Renal pelvis (tissue), 4 donors: Measurements from ENCODE around the gene HOXD8. TPM values are rescaled to one million over a fixed set of nuclear protein-coding genes. Genes with fewer than 3 reads are reported as not detected.

Source experiments
- DNase-seq: peaks from one replicate; pipeline ENCODE4 v3.0.0-alpha.2; 2013
- polyA plus RNA-seq, 3 donors: library from polyadenylated mRNA; unstranded; fragments of 120-200 nt; gene quantifications; one replicate each; pipeline ENCODE4 v1.2.1, GENCODE V29; 2013; ENCODE audit not compliant: insufficient read length in 3 of 3

The HOXD8 gene
- polyA plus RNA-seq, 3 donors: 171 to 182 (median 181) TPM

DNA sequence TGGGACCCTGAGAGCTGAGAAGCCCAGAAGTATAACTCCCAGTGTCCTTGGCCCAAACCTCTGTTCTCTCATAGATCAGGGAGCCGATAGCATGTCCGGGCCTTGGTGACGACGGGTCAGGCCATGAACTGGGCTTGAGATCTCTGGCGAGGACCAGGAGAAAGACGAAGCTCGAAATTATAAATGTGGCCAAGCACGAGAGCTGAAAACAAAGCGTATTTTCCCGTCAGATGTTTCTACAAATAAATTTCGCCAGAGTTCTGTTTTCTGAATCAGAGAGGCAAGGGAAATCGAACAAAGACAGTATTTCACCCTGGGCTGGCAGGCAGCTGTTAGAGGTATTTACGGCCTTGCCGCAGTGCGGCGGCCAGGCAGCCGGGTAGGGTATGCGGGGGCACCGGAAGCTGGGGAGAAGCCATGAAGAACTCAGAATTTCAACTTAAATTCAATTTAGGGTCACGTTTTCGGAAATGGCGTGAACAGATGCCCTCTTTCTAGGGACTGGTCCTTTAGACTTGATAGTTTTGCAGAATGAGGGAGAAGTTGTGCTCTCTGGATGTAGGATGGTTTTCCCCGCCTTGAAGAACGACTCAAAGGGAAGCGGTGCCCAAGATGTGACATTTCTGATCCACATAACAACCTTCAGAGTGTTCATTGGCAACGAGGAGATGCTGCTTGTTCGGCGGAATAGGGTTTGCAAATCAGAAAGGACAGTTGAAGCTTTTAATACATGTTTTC lies 9.6 kb downstream of the HOXD8 start:
- DNase-seq: no peak

DNA sequence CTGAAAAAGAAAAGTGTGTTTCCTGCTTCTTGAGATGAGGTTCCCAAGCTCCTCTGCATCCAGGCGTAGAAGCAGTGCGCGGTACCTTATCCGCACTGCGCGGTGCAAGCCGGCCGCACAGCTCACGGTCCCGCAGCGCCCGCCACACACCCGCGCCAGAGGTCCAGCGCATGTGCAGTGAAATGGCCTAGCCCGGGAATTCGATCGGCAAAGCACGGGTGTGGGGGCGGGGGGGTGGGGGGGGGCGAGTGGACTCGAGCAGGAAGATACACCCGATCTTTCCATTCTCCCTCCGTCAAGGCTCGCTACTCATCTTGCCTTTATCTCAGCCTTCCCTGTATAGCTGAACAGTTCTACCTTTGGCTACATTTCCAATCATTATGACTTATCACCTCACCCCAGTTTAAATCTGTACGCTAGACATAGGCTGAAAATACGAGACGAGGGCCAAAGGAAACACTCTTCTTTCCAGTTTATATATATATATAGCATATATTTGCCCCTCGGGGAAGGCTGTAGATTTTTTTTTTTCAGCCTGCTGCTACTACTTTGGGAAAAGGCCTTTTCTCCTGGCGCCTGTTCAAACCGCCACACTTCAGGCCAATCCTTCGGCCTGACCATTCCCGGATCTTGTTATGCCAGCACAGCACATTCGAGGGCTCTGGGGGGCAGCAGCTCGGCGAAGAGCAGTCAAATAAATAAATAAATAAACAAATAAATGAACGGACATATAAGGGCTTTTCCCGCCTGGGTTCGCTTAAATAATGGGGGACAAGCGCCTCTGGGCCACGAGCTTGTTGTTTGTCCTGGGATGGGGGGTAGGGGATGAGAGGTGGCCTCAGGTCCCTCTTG lies 10.4 kb downstream of the HOXD8 start:
- DNase-seq: no peak

DNA sequence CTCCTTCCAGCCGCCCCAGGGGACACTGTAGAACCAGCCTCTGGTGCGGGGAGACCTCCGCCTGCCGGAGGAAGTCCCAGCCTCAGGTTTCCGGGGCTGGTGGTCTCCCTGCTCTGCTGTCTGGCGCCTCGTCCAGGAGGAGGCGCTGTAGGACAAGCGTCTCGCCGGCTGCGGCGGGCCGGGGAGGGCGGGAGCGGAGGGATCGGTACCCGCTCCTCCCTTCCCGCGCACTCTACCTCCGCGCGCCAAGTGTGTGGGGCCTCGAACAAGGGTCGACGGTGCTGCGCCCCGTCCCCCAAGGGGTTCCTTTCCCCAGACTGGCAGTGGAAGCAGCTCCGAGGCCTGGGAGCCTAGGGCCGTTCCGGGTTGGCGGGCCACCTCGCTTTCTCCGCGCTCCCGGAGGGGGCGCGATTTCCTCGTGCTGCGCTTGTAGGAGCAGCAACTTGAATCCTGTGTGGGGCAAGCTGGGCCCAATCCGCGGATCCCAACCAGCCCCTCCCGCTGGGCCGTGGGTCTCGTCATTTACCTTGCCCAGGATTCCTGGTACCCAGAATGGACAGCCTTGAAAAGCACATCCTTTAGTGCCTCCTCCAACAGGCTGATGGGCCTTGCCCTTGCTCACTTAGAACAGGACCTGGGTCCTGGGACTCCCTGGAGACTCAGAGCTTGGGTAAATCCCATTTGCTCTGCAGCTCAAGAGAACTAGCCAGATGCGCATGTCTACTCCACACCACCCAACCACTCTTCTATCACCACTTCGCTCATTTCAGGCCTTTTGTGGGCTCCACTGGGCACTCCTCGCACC lies 11.2 kb downstream of the HOXD8 start:
- DNase-seq: peak; percentile 91

DNA sequence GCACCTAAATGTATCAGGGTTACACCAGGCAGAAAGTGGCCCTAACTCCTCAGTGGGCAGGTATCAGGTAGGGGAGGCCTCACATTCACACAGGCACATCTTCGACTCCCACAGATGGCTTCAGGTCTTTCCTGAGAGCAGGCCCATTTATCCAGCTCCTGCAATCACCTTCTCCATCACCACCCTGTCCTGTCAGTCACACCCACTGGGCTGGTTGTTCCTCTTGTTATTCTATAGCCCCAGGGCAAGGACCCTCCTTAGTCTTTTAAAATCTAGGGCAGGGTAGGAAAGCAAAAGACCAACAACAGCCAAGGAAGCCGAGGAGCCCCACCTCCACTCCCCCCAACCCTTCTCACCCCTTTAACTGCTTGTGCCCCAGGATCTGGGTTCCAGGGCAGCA lies 12.8 kb downstream of the HOXD8 start:
- DNase-seq: no peak

DNA sequence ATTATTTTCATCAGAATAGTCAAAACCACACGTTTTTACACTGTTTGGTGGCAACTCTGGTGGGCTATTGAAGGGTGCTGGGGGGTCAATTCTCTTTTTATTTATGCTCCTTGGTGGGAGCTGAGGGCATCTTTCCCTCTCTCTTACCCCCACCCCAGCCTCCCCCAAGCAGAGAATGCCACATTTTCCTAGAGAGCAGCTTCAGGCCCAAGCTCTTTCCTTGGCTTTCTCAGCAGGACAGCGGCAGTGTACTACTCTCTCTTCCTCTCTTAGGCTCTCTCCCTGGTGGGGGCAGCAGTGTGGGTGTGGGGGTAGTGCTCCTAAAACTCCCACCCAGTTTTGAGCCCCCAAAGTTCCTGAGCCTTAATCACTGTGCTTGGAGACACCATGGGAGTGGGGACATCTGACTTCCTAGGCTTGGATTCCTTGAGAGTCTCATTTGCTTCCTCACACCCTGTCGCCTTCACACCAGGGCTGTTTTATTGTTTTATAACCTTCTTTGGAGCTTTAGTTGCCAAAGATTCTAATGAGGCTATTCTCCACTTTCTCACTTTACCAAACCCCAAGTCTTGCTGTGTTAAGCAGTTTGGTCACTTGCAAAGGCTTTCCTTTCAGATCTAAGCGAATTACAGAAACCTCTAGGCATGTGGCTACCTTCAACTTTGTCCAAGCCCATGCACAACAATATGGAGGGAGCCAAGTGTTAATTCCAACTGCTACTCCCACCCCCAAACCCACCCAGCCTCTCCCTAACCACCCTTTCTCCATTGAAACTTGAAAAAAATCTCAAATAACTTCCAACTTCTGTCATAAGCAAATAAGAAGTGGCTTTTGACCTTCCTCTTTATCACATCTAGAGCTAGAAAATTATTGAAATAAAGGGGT lies 15.8 kb downstream of the HOXD8 start:
- DNase-seq: no peak

DNA sequence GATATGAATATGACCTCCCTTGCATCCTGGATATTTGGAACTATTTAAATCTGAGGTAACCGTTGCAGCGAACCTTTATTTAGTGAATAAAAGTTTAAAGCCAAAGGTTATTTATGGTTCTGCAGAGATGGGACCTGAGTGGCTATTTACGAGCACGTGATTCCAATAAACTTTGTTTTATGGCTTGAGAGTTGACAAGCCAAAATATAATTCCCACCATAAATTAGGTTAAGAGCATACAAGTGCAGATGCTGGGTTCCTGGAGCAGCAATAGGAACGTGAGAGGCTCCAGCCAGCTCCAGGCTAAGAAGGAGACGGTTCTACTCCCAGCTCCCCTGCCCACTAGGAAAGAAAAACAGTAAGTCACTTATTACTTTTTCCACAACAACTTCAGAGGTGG lies 16.6 kb downstream of the HOXD8 start:
- DNase-seq: peak; percentile 86

DNA sequence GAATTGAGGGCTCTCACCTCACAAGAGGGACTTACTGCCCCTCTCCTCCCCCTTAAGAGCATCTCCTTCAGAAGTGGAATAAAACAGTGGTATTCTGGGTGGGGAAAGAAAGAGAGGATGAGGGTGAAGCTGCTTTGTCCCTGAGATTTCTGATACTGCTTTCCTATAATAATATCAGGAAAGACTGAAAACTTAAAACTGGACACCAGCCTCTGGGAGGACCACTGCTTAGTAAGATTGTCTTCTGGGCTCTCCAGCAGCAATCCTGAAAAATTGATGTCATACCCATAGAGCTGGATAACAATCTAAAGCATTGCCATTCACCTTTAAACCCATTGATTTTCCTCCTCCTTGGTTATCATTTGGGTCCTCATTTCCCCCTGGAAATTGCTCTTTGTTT lies 17.1 kb downstream of the HOXD8 start:
- no peak for DNase-seq

DNA sequence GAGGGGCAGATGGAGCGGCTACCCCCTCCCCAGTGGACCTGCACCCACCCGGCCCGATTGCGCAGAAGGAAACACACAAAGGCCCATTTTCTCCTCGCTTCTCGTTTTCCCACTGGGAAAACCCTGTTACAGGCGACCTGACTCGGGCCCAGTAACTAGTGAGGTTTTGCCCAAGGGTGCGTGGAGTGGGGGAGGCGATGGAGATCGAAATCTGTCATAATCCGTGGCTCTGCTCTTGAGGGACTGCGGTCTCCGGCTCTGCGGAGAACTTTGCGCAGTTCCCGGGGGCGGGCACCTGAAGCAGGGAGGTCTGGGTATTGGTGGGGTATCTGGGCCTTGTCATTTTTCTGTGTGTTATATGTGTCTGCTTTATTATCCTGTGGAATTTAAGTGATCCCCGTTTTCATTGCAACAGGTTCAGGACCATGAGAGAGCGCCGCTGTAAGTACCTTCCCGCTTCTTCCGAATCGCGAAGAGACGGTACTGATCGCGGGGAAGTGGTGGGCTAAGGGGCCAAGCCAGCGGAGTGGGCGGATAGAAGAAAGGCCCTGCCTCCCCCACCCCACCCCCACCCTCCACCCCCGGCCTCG lies 17.8 kb downstream of the HOXD8 start:
- no peak for DNase-seq

DNA sequence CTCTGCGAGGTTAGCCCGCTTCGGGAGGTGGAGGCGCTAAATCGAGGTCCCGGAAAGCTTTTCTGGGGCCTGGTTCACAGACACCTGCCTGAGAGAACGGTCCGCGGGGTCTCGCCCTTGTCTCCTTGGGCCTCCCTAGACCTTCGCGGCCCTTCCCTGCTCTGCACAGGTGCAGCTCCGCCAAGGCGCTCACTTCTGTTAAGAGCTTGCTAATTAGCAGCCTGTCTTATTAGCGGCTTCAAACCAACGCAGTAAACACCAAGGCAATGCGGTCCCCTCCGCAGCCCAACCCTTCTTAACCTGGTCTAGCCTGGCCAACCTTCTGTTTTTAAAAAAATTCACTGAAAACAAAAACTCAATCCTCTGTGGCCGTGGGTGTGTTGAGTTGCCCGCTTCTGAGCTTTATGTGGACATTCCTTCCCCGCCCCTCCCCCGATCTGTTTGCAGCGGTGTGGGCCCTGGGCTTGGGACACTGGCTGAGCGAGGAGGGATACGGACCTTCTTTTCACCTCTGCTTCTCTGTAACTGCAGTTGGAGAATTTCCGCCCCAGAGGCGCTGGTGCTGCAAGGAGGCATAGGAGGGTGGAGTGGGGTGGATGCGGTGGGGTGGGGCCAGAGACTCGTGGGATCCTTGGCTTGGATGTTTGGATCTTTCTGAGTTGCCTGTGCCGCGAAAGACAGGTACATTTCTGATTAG lies 18.4 kb downstream of the HOXD8 start:
- DNase-seq: no peak

DNA sequence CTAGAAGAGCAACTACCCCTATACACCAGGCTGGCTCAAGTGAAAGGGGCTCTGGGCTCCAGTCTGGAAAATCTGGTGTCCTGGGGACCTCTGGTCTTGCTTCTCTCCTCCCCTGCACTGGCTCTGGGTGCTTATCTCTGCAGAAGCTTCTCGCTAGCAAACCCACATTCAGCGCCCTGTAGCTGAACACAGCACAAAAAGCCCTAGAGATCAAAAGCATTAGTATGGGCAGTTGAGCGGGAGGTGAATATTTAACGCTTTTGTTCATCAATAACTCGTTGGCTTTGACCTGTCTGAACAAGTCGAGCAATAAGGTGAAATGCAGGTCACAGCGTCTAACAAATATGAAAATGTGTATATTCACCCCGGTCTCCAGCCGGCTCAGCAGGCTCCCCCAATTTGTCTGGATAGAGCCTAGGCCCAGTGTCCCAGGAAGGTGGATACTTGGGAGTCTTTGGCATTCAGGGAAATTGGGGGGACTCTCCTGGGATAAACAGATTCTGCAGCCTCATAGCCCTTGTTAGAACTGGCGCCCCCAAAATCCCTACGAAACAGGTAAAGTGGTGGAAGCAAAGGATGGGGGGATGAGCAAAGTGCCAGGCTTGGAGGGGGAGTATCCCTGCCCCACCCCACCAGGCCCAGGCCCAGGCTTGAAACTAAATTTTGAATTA lies 19.4 kb downstream of the HOXD8 start:
- no peak for DNase-seq

DNA sequence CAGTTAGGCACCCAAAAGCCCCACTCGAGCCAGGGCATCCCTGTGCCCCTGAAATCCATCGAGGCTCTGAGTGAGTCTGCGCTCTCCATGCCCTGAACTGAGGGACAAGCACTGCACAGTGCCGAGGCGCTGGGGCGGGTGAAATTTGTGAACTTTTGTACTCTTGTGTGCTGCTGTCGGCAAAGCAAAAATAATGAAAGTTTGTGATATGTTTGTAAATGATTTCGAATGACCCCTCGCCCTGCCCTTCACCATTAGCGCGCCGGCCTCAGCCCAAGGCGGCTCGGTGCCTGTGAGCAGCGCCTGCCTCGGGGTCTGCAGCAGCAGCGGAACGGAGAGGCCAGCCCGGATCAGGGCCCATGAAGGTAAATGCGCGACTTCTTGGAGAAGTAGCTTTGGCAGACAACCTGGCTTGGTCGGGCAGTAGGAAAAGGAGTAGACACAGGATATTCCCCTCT lies 20.0 kb downstream of the HOXD8 start:
- no peak for DNase-seq

DNA sequence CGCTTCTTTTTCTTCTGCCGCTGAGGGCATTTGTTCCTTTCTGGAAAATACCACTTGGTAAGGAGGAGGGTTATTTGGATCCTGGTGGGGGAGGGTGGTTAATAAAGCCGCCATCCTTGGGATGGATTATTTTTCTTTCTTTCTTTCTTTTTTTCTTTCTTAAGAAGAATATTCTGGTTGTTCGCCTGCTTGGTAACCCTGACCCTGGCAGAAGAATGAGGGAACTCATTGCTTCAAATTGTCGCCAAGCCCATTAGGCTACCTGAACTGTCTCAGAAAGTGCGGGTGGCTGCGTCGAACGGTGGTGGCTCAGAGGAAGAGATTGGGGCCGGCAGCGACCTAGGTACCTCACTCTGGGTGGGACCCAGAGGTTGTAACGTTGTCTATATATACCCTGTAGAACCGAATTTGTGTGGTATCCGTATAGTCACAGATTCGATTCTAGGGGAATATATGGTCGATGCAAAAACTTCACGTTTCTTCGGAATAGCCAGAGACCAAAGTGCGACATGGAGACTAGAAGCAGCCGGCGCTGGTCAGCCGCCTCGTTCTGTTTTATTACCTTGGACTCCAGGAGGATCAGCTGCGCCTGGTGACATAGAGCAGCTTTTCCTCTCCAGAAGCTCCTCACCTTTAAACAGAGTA lies 20.6 kb downstream of the HOXD8 start:
- DNase-seq: no peak

DNA sequence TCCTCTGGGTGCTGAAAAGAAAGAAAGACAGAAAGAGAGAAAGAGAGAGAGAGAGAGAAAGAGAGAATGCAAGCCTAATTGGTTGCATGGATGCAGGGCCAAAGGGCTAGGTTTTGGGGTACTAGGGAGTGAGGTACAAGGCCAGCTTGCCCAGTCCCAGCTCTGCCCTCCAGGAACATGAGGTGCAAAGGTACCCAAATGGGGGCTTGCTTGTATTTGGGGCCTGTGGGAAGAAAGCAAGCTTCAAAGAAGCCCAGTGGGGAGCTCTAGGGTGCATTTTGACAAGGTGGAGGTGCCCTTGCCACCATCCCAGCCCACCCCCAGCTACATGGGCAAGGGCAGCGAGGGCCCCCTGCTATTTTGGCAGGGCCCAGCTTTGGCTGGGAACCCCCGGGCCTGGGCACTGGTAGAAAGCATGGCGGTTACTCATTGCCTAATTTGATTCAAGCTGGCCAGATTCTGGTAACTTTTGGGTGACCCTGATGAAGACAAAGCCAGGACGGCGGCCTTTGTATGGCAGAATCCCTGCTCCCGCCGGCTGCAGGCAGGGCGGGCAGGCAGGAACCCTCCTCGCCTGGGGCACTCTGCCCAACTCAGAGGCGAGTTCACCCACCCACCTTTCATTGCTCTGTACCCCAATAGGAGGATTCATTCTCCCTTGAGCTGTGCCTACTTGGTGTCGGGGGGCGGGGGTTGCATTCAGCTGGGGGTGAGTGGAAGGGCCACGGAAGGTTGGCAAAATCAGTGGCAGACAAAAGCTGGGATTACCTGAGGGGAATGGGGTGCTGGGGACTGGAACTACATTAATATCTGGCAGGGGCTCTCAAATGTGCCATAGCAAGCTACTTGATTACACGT lies 21.3 kb downstream of the HOXD8 start:
- no peak for DNase-seq

DNA sequence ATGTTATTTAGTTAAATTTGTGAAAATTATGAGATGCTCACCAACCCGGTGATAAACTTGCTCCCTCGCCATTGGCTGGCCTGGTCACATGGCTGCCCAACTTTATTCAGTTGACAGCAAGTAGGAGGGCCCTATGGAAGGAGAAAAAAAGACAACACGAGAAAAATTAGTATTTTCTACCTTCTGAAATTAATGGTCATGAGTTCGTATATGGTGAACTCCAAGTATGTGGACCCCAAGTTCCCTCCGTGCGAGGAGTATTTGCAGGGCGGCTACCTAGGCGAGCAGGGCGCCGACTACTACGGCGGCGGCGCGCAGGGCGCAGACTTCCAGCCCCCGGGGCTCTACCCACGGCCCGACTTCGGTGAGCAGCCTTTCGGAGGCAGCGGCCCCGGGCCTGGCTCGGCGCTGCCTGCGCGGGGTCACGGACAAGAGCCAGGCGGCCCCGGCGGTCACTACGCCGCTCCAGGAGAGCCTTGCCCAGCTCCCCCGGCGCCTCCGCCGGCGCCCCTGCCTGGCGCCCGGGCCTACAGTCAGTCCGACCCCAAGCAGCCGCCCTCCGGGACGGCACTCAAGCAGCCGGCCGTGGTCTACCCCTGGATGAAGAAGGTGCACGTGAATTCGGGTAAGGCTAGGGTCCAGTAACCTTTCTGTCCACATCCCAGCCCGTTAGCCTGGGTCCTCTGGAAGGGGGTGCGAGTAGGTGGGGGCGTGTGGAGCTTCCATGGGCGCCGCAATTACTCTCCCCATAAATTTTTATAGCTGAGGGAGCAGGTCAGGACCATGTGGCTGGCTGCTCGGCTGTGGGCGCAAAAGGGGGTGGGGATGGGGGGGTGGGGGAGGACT lies 22.2 kb downstream of the HOXD8 start, which contains the start of gene HOXD4:
TSS of gene HOXD4 (plus strand) at position 109 of the 846 bp plus-strand sequence. CDS start at position 193, 84 bp downstream.
- no peak for DNase-seq

DNA sequence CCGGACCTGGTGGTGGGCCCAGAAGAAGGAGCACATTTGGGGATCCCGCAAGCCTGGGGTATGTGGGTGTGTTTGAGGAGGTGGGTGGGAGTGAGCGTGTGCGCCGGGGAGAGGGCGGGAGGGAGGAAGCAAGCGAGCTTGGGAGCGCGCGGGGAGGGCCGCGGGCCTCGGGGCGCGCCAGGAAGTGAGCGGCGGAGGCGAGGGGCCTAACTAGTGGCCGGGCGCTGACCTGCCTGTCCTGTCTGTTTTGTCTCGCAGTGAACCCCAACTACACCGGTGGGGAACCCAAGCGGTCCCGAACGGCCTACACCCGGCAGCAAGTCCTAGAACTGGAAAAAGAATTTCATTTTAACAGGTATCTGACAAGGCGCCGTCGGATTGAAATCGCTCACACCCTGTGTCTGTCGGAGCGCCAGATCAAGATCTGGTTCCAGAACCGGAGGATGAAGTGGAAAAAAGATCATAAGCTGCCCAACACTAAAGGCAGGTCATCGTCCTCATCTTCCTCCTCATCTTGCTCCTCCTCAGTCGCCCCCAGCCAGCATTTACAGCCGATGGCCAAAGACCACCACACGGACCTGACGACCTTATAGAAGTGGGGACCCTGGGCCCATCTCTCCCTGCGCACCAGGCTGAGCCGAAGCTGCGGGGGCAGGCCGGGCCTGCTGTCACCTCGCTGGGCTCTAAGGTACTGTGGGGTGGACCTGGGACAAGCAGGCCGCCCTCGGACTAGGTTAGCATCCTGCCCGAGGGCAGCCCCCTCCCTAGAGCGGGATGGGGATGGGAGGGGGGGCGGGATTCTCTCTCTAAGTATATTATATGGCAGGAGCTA lies 23.1 kb downstream of the HOXD8 start:
- DNase-seq: no peak
